Measurements from ENCODE around the gene NTRK2.

The NTRK2 gene

DNA sequence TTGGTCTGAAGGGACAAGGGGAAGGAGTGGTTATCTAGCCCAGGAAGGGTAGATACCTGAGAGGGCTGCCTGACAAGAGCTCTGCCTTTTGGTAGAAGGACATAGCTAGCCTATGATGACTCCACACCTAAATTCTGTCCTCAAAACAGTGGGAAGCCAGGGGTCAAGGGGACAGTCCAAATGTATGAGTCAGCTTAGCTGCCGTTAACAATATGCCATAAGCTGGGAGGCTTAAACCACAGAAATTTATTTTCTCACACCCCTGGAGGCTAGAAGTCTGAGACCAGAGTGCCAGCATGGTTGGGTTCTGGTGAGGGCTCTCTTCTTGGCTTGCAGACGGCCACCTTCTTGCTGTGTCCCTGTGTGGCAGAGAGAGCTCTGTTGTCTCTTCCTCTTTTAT is 306.4 kb downstream of the NTRK2 start:
- Histone ChIP-seq H3K27me3 (replicated peaks) (no peaks in the 10 kb centered on the region), H3K36me3 (replicated peaks) (no peaks in the 10 kb centered on the region), H3K4me3 (ENCODE audit: low read depth, low read length) (no peak overlapping the region), H3K27ac (no peak overlapping the region)
- TF ChIP-seq, protein P1, sequence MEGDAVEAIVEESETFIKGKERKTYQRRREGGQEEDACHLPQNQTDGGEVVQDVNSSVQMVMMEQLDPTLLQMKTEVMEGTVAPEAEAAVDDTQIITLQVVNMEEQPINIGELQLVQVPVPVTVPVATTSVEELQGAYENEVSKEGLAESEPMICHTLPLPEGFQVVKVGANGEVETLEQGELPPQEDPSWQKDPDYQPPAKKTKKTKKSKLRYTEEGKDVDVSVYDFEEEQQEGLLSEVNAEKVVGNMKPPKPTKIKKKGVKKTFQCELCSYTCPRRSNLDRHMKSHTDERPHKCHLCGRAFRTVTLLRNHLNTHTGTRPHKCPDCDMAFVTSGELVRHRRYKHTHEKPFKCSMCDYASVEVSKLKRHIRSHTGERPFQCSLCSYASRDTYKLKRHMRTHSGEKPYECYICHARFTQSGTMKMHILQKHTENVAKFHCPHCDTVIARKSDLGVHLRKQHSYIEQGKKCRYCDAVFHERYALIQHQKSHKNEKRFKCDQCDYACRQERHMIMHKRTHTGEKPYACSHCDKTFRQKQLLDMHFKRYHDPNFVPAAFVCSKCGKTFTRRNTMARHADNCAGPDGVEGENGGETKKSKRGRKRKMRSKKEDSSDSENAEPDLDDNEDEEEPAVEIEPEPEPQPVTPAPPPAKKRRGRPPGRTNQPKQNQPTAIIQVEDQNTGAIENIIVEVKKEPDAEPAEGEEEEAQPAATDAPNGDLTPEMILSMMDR (IDR thresholded peaks at IDR 0.05; ENCODE audit: low read depth, low read length, missing control alignments): no peak
- peak; percentile 13 for DNase-seq
- in situ Hi-C loops (cut with HindIII; ENCODE audit: low pct_ligation_motif_present, low sequenced_read_pairs): no loop called here

DNA sequence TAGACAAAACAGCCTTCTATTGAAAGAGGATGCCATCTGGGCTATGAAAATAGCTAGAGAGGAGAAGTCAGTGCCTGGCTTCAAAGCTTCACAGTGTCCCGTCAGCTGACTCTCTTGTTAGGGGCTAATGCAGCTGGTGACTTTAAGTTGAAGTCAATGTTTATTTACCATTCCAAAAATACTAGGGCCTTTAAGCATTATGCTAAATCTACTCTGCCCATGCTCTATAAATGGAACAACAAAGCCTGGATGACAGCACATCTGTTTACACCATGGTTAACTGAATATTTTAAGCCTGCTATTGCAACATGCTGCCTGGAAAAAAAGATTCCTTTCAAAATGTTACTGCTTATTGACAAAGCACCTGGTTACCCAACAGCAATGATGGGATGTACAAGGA is 309.1 kb downstream of the NTRK2 start:
- DNase-seq: no peak
- Histone ChIP-seq H3K27ac (no peak overlapping the region), H3K4me3 (ENCODE audit: low read depth, low read length) (no peak overlapping the region), H3K27me3 (replicated peaks) (no peaks in the 10 kb centered on the region), H3K36me3 (replicated peaks) (no peaks in the 10 kb centered on the region)
- in situ Hi-C loops (cut with HindIII; ENCODE audit: low pct_ligation_motif_present, low sequenced_read_pairs): no loop called here
- TF ChIP-seq, protein P1 (IDR thresholded peaks at IDR 0.05; ENCODE audit: low read depth, low read length, missing control alignments): no peak

- in situ Hi-C loops (cut with HindIII; ENCODE audit: low pct_ligation_motif_present, low sequenced_read_pairs): no loop called here
- TF ChIP-seq, protein P1 (IDR thresholded peaks at IDR 0.05; ENCODE audit: low read depth, low read length, missing control alignments): no peak
- Histone ChIP-seq H3K27me3 (replicated peaks) (no peaks in the 10 kb centered on the region), H3K4me3 (ENCODE audit: low read depth, low read length) (no peak overlapping the region), H3K27ac (no peak overlapping the region), H3K36me3 (replicated peaks) (no peaks in the 10 kb centered on the region)
- DNase-seq: no peak
Observed at GRCh38 chr9:84983749-84984148, 314.2 kb downstream of the NTRK2 start.

- in situ Hi-C loops (cut with HindIII; ENCODE audit: low pct_ligation_motif_present, low sequenced_read_pairs): no loop called here
Observed at GRCh38 chr9:84988621-84989020, 319.1 kb downstream of the NTRK2 start.

GRCh38 chr9:84990416-84990815 is 320.9 kb downstream of the NTRK2 start:
- TF ChIP-seq, protein P1 (IDR thresholded peaks at IDR 0.05; ENCODE audit: low read depth, low read length, missing control alignments): no peak
- in situ Hi-C loops (cut with HindIII; ENCODE audit: low pct_ligation_motif_present, low sequenced_read_pairs): no loop called here
- DNase-seq: no peak
- H3K27ac ChIP-seq: no peak overlapping the region
- H3K4me3 ChIP-seq (ENCODE audit: low read depth, low read length): no peak overlapping the region
- H3K27me3 ChIP-seq (replicated peaks): no peaks in the 10 kb centered on the region
- H3K36me3 ChIP-seq (replicated peaks): no peaks in the 10 kb centered on the region

More at GRCh38 chr9:84988621-84989020, 319.1 kb downstream of the NTRK2 start:
- Histone ChIP-seq H3K27me3 (replicated peaks) (no peaks in the 10 kb centered on the region), H3K27ac (no peak overlapping the region), H3K4me3 (ENCODE audit: low read depth, low read length) (no peak overlapping the region), H3K36me3 (replicated peaks) (no peaks in the 10 kb centered on the region)
- TF ChIP-seq, protein P1 (IDR thresholded peaks at IDR 0.05; ENCODE audit: low read depth, low read length, missing control alignments): no peak
- DNase-seq: no peak

DNA sequence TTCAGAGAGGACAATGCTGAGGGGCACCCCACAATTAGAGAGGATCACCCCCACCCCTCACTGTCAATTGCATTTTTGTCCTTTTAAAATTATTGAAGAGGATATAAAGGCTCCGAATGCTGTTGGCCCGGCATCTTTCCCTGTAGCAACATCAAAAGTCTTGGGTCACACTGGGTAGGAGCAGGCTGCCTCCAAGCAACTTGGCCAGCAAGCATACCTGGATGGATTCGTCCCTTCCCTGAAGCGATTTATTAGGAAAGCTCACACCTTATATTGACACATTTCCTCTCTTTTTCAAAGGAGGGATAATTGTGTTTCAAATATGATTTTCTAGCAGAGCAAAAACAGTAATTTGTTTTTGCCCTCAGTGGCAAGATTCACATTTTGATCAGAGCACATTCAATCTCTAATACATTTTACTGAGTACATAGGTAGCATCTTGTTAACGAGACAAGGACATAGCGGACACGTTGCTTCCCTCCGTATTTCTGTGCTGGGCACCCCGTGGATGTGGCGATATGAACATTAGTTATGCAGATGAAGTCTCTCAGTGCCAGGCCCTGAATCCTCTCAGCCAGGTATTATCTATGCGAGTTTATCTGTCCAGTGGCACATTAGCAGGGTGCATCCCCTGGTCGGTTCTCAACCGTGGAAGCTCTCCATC is 321.5 kb downstream of the NTRK2 start:
- in situ Hi-C loops (cut with HindIII; ENCODE audit: low pct_ligation_motif_present, low sequenced_read_pairs): no loop called here

More for the DNA sequence above, 321.5 kb downstream of the NTRK2 start:
- H3K36me3 ChIP-seq (replicated peaks): no peaks in the 10 kb centered on the region
- no peaks in the 10 kb centered on the region for H3K27me3 ChIP-seq (replicated peaks)
- TF ChIP-seq, protein P1 (IDR thresholded peaks at IDR 0.05; ENCODE audit: low read depth, low read length, missing control alignments): no peak
- H3K27ac ChIP-seq: no peak overlapping the region
- H3K4me3 ChIP-seq (ENCODE audit: low read depth, low read length): no peak overlapping the region
- DNase-seq: no peak
